DMS79 (cell line): ENCODE measurements around the gene TPPP.

ENCODE experiments used
- DNase-seq: peaks from one replicate; lab custom pipeline; 2025; lab: John Stamatoyannopoulos, UW

The TPPP gene

GRCh38 chr5:665541-665955, 27.6 kb downstream of the TPPP start:
- no peak for DNase-seq

GRCh38 chr5:664994-665360, 28.2 kb downstream of the TPPP start:
- no peak for DNase-seq

- DNase-seq, result no peak
Observed at GRCh38 chr5:664343-664993, 28.7 kb downstream of the TPPP start.

- no peak for DNase-seq
Observed at GRCh38 chr5:663436-664342, 29.5 kb downstream of the TPPP start.

- no peak for DNase-seq
Observed at GRCh38 chr5:662751-663435, 30.3 kb downstream of the TPPP start.

- no peak for DNase-seq
Observed at GRCh38 chr5:661891-662750, 31.0 kb downstream of the TPPP start.

GRCh38 chr5:660491-661030, 32.6 kb downstream of the TPPP start:
- DNase-seq, result no peak

- no peak for DNase-seq
Observed at GRCh38 chr5:659496-660263, 33.5 kb downstream of the TPPP start.

- DNase-seq, result no peak
Observed at GRCh38 chr5:658103-658502, 35.0 kb downstream of the TPPP start.

GRCh38 chr5:657570-657969, 35.6 kb downstream of the TPPP start:
- DNase-seq, result no peak

- DNase-seq, result no peak
Observed at GRCh38 chr5:655406-655805, 37.7 kb downstream of the TPPP start.

GRCh38 chr5:654071-654778, 38.9 kb downstream of the TPPP start:
- no peak for DNase-seq

- DNase-seq, result no peak
Observed at GRCh38 chr5:652773-653350, 40.3 kb downstream of the TPPP start.

- DNase-seq, result no peak
Observed at GRCh38 chr5:652023-652515, 41.1 kb downstream of the TPPP start.

GRCh38 chr5:651296-652022, 41.7 kb downstream of the TPPP start:
- DNase-seq, result no peak

- no peak for DNase-seq
Observed at GRCh38 chr5:647727-648126, 45.4 kb downstream of the TPPP start.

GRCh38 chr5:647311-647710, 45.8 kb downstream of the TPPP start:
- DNase-seq, result no peak

GRCh38 chr5:646396-647201, 46.6 kb downstream of the TPPP start:
- no peak for DNase-seq
